Measurements from ENCODE around the gene ACSM5.

ACSM5 gene

DNA sequence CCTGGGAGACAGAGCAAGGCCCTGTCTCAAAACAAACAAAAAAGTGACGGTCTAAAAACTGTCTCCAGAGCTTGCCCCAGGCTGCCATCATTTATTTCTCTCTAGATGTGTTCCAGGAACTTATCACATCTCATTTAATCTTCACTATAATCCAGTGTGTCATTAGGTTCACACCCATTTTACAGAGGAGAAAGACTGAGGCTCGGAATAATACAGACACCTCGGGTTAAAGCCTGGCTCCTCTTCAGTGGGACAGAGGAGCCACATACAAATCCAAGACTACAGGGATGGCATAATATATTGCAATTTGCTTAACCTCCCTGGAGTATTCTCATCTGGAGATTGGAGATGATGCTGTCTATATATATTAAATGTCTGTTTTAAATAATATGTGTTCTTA lies 10.7 kb upstream of the ACSM5 start:
- TF ChIP-seq TAF1 (IDR thresholded peaks at IDR 0.05; ENCODE audit: borderline replicate concordance, insufficient read depth, low read length) (no peak), FOXP2 (optimal IDR thresholded peaks at IDR 0.05; ENCODE audit: borderline replicate concordance, extremely low read depth, extremely low read length, insufficient read depth) (no peak), SIN3A (IDR thresholded peaks at IDR 0.05; ENCODE audit: borderline replicate concordance, insufficient read depth, low read length) (no peak), POLR2AphosphoS5 (IDR thresholded peaks at IDR 0.05; ENCODE audit: low read depth, low read length) (no peak)
- TF ChIP-seq, protein P1, sequence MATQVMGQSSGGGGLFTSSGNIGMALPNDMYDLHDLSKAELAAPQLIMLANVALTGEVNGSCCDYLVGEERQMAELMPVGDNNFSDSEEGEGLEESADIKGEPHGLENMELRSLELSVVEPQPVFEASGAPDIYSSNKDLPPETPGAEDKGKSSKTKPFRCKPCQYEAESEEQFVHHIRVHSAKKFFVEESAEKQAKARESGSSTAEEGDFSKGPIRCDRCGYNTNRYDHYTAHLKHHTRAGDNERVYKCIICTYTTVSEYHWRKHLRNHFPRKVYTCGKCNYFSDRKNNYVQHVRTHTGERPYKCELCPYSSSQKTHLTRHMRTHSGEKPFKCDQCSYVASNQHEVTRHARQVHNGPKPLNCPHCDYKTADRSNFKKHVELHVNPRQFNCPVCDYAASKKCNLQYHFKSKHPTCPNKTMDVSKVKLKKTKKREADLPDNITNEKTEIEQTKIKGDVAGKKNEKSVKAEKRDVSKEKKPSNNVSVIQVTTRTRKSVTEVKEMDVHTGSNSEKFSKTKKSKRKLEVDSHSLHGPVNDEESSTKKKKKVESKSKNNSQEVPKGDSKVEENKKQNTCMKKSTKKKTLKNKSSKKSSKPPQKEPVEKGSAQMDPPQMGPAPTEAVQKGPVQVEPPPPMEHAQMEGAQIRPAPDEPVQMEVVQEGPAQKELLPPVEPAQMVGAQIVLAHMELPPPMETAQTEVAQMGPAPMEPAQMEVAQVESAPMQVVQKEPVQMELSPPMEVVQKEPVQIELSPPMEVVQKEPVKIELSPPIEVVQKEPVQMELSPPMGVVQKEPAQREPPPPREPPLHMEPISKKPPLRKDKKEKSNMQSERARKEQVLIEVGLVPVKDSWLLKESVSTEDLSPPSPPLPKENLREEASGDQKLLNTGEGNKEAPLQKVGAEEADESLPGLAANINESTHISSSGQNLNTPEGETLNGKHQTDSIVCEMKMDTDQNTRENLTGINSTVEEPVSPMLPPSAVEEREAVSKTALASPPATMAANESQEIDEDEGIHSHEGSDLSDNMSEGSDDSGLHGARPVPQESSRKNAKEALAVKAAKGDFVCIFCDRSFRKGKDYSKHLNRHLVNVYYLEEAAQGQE (IDR thresholded peaks at IDR 0.05; ENCODE audit: insufficient read depth in 1 of 2, low read depth in 2 of 2, low read length in 2 of 2) = no peak

DNA sequence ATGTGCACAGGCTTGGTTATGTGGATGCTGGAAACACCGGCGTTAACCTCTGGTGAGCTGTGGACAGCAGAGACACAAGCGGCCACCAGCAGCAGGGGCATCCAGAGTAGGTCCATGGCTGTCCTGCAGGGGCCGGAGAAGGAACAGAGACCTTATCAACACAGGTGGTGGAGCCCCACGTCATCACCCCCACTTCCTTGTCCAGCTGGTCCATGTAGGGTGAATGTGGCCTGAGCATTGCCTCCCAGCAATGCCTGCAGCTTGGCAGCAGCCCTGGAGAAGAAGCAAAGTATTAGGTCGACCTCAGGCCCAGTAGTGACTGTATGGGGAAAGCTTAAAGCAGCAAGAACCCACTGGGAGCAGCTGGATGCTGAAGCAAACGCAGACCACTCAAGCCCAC lies 10.1 kb upstream of the ACSM5 start:
- TF ChIP-seq, protein P1 (IDR thresholded peaks at IDR 0.05; ENCODE audit: insufficient read depth in 1 of 2, low read depth in 2 of 2, low read length in 2 of 2) = no peak
- TF ChIP-seq FOXP2 (optimal IDR thresholded peaks at IDR 0.05; ENCODE audit: borderline replicate concordance, extremely low read depth, extremely low read length, insufficient read depth) (no peak), POLR2AphosphoS5 (IDR thresholded peaks at IDR 0.05; ENCODE audit: low read depth, low read length) (no peak), SIN3A (IDR thresholded peaks at IDR 0.05; ENCODE audit: borderline replicate concordance, insufficient read depth, low read length) (no peak), TAF1 (IDR thresholded peaks at IDR 0.05; ENCODE audit: borderline replicate concordance, insufficient read depth, low read length) (no peak)

DNA sequence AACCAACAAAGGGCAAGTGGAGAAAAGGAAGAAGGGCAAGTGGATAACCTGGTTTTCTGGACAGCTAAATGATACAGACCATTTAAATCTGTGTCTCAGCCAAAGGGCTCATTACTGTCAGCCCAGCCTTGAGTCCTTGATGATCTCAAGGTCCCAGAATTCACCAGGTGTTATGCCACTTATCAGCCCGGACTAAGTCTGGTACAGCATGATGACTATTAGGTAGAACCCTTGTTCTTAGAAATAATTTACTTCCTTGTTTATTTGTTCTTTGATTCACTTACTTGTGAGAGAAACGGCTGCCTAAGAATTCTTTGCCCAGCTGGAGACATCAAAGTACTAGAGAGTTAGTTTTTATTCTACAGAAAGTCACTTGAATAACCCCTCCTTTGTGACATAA lies 8.3 kb upstream of the ACSM5 start:
- TF ChIP-seq SIN3A (IDR thresholded peaks at IDR 0.05; ENCODE audit: borderline replicate concordance, insufficient read depth, low read length) (no peak), FOXP2 (optimal IDR thresholded peaks at IDR 0.05; ENCODE audit: borderline replicate concordance, extremely low read depth, extremely low read length, insufficient read depth) (no peak), TAF1 (IDR thresholded peaks at IDR 0.05; ENCODE audit: borderline replicate concordance, insufficient read depth, low read length) (no peak), POLR2AphosphoS5 (IDR thresholded peaks at IDR 0.05; ENCODE audit: low read depth, low read length) (no peak)
- TF ChIP-seq, protein P1 (IDR thresholded peaks at IDR 0.05; ENCODE audit: insufficient read depth in 1 of 2, low read depth in 2 of 2, low read length in 2 of 2) = no peak

DNA sequence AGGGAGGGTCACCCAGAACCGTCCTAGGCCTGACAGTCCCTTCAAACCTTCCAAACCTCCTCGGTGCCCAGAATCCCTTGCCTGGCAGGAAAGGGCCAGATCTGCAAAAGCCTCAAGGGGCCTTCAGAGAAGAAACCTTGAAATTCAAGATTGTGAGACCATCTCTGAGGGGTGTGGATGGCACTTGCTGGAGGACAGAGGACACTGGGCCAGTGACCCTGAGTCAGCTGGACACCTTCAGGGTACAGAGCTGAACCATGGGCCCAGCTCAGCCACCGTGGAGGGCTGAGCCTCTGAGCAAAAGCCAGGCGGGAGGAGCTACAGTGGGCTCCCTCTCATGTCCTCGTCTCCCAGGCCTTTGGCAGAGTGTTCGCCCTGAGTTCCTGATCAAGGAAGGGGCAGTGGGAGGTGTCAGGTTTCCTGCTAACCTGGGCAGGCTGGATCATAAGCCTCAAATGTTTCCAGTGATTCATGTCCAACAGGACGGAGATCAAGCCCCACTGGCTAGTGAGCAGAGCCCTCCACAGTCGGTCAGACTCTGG lies 7.8 kb upstream of the ACSM5 start:
- no peak for TF ChIP-seq POLR2AphosphoS5 (IDR thresholded peaks at IDR 0.05; ENCODE audit: low read depth, low read length)
- TF ChIP-seq SIN3A (IDR thresholded peaks at IDR 0.05; ENCODE audit: borderline replicate concordance, insufficient read depth, low read length) = no peak
- TF ChIP-seq TAF1 (IDR thresholded peaks at IDR 0.05; ENCODE audit: borderline replicate concordance, insufficient read depth, low read length) = no peak
- TF ChIP-seq, protein P1 (IDR thresholded peaks at IDR 0.05; ENCODE audit: insufficient read depth in 1 of 2, low read depth in 2 of 2, low read length in 2 of 2) = no peak
- TF ChIP-seq FOXP2 (optimal IDR thresholded peaks at IDR 0.05; ENCODE audit: borderline replicate concordance, extremely low read depth, extremely low read length, insufficient read depth) = no peak

DNA sequence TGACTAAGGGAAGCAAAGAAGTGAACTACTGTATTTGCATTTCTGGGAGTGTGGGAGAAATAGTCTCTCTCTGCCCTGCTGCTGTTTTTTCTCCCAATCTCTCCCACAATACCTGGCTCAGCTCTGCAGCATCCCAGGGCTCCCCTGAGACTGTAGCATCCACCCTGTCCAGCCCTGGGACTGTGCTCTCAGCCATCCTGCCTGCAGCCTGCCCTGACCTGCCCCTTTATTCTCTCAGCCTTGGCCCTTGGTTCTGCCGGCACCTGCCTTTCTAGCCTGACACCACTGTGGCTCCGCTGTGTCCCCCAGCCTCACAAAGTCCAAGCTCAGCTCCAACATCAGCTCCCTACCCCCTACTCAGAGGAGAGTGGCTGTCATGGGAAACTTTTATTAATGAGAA lies 6.7 kb upstream of the ACSM5 start:
- TF ChIP-seq, protein P1 (IDR thresholded peaks at IDR 0.05; ENCODE audit: insufficient read depth in 1 of 2, low read depth in 2 of 2, low read length in 2 of 2) = no peak
- TF ChIP-seq TAF1 (IDR thresholded peaks at IDR 0.05; ENCODE audit: borderline replicate concordance, insufficient read depth, low read length) = no peak
- TF ChIP-seq POLR2AphosphoS5 (IDR thresholded peaks at IDR 0.05; ENCODE audit: low read depth, low read length) = no peak
- no peak for TF ChIP-seq SIN3A (IDR thresholded peaks at IDR 0.05; ENCODE audit: borderline replicate concordance, insufficient read depth, low read length)
- TF ChIP-seq FOXP2 (optimal IDR thresholded peaks at IDR 0.05; ENCODE audit: borderline replicate concordance, extremely low read depth, extremely low read length, insufficient read depth) = no peak

Measured in PFSK-1 (cell line).